ENCODE data around the gene TMEM196. TPM values are rescaled to one million over a fixed set of nuclear protein-coding genes. Genes with fewer than 3 reads are reported as not detected.
A peak's percentile ranks its signal among the peaks of the same experiment; 100 is the strongest.

TMEM196 gene
- total RNA-seq, 6 experiments from 2014 or later = not detected

- ATAC-seq (no peak), DNase-seq (no peak)
- no peaks in the 10 kb centered on the region for H3K9me3 ChIP-seq
- WGBS (ENCODE audit: insufficient coverage, low coverage, low lambda C conversion rate, missing lambda C conversion rate) = 87% methylated on average over 3 of the region's 3 CpGs
- no peak overlapping the region for H3K27ac ChIP-seq
- TF ChIP-seq CTCF (IDR thresholded peaks at IDR 0.05) (no peak), POLR2A (IDR thresholded peaks at IDR 0.05) (no peak)
- no peaks in the 10 kb centered on the region for H3K27me3 ChIP-seq
- peaks cover 0 to 4% (median 0%) of the 10 kb centered on the region in 4 donors for H3K36me3 ChIP-seq
- no peaks in the 10 kb centered on the region for H3K4me1 ChIP-seq
- H3K4me3 ChIP-seq = no peak overlapping the region
- intact Hi-C loops (cut with DNase I) = no loop called here
These were observed 72.5 kb downstream of the TMEM196 start for GRCh38 chr7:19700936-19701335.

GRCh38 chr7:19698331-19698730 lies 75.1 kb downstream of the TMEM196 start:
- Histone ChIP-seq H3K27me3 (no peaks in the 10 kb centered on the region), H3K27ac (no peak overlapping the region), H3K36me3 (peaks cover 0 to 4% (median 0%) of the 10 kb centered on the region in 4 donors), H3K4me1 (no peaks in the 10 kb centered on the region), H3K4me3 (no peak overlapping the region), H3K9me3 (no peaks in the 10 kb centered on the region)
- TF ChIP-seq POLR2A (IDR thresholded peaks at IDR 0.05) (no peak), CTCF (IDR thresholded peaks at IDR 0.05) (no peak)
- intact Hi-C loops (cut with DNase I) = no loop called here
- DNase-seq (no peak), ATAC-seq (no peak)
- 85% methylated on average over 3 of the region's 3 CpGs for WGBS (ENCODE audit: insufficient coverage, low coverage, low lambda C conversion rate, missing lambda C conversion rate)

GRCh38 chr7:19696926-19697325 lies 76.5 kb downstream of the TMEM196 start:
- peaks cover 0 to 4% (median 0%) of the 10 kb centered on the region in 4 donors for H3K36me3 ChIP-seq
- no peaks in the 10 kb centered on the region for H3K9me3 ChIP-seq
- TF ChIP-seq CTCF (IDR thresholded peaks at IDR 0.05) (no peak), POLR2A (IDR thresholded peaks at IDR 0.05) (no peak)
- H3K4me1 ChIP-seq = no peaks in the 10 kb centered on the region
- H3K27me3 ChIP-seq = no peaks in the 10 kb centered on the region
- intact Hi-C loops (cut with DNase I) = no loop called here
- ATAC-seq (no peak), DNase-seq (no peak)
- no peak overlapping the region for H3K4me3 ChIP-seq
- H3K27ac ChIP-seq = no peak overlapping the region

GRCh38 chr7:19692111-19692828 lies 81.1 kb downstream of the TMEM196 start:
- peak in 1 of 4 donors; percentile 31 for ATAC-seq
- no peaks in the 10 kb centered on the region for H3K36me3 ChIP-seq
- no peaks in the 10 kb centered on the region for H3K4me1 ChIP-seq
- H3K27ac ChIP-seq = no peak overlapping the region
- intact Hi-C loops (cut with DNase I) = no loop called here
- TF ChIP-seq POLR2A (IDR thresholded peaks at IDR 0.05) = no peak
- TF ChIP-seq CTCF (IDR thresholded peaks at IDR 0.05) = no peak
- WGBS (ENCODE audit: insufficient coverage, low coverage, low lambda C conversion rate, missing lambda C conversion rate) = 83% methylated on average over 2 of the region's 26 CpGs
- H3K27me3 ChIP-seq = no peaks in the 10 kb centered on the region
- DNase-seq = peak in 1 of 3 donors; percentile 48
- H3K9me3 ChIP-seq = no peaks in the 10 kb centered on the region
- no peak overlapping the region for H3K4me3 ChIP-seq

Data from right lobe of liver (tissue), 6 donors.